SU-DHL-6 (cell line): ENCODE measurements around the gene SLX4IP.

Experiments
- H2AFZ ChIP-seq: fragments of 200-600 bp; sonication (generic); 2 replicates; pipeline ENCODE4 v1.6.1; 2014; ENCODE audit warnings: low read depth, mild to moderate bottlenecking, moderate library complexity, mixed read lengths, antibody characterized with exemption, low read length; ENCODE audit not compliant: severe bottlenecking
- H3F3A ChIP-seq: fragments of 200-600 bp; shearing (Covaris generic); 2 replicates; pipeline ENCODE4 v1.6.0; 2016; ENCODE audit warnings: antibody characterized with exemption, mild to moderate bottlenecking; ENCODE audit not compliant: insufficient read depth
- H3K27ac ChIP-seq: fragments of 200-600 bp; sonication (generic); 2 replicates; pipeline ENCODE4 v1.5.1; 2016; ENCODE audit warnings: low read depth, mild to moderate bottlenecking, low read length, moderate library complexity, mixed read lengths
- H3K27me3 ChIP-seq: fragments of 200-600 bp; sonication (generic), shearing (Covaris generic); 2 replicates; pipeline ENCODE4 v1.6.0; 2014; ENCODE audit warnings: mild to moderate bottlenecking, low read length
- H3K36me3 ChIP-seq: fragments of 200-600 bp; sonication (generic); 2 replicates; pipeline ENCODE4 v1.6.1; 2014; ENCODE audit warnings: mild to moderate bottlenecking, low read length, mixed read lengths
- H3K4me2 ChIP-seq: fragments of 300-600, 200-600 bp; shearing (Covaris generic), sonication (generic); 2 replicates; pipeline ENCODE4 v1.6.0; 2014; ENCODE audit warnings: low read length, low read depth, mild to moderate bottlenecking; ENCODE audit not compliant: poor library complexity, severe bottlenecking
- H3K4me3 ChIP-seq: fragments of 200-600 bp; sonication (generic); 2 replicates; pipeline ENCODE4 v1.5.1; 2014; ENCODE audit warnings: antibody characterized with exemption, low read length, mild to moderate bottlenecking, mixed read lengths; ENCODE audit not compliant: insufficient read depth, poor library complexity, severe bottlenecking
- H3K79me2 ChIP-seq: fragments of 200-600 bp; sonication (generic); 2 replicates; pipeline ENCODE4 v1.6.1; 2014; ENCODE audit warnings: mild to moderate bottlenecking, low read length, moderate library complexity; ENCODE audit not compliant: insufficient read depth
- H3K9ac ChIP-seq: fragments of 200-600 bp; sonication (generic); 2 replicates; pipeline ENCODE4 v1.7.0; 2014; ENCODE audit warnings: mild to moderate bottlenecking, low read length
- H3K9me2 ChIP-seq: fragments of 200-600 bp; sonication (generic); replicated peaks from 2 replicates; pipeline ENCODE4 v1.6.1; 2014; ENCODE audit warnings: low read length; ENCODE audit not compliant: insufficient read depth
- H3K9me3 ChIP-seq: fragments of 200-600 bp; sonication (generic); 2 replicates; pipeline ENCODE4 v1.6.1; 2014; ENCODE audit warnings: low read length, mixed read lengths; ENCODE audit not compliant: insufficient read depth
- H4K20me1 ChIP-seq: fragments of 200-600 bp; sonication (generic); 2 replicates; pipeline ENCODE4 v1.6.1; 2014; ENCODE audit warnings: low read depth, mild to moderate bottlenecking, antibody characterized with exemption, low read length, moderate library complexity, mixed read lengths
- EZH2phosphoT487 ChIP-seq: fragments of 200-600 bp; sonication (generic), shearing (Covaris generic); conservative IDR thresholded peaks from 2 replicates; pipeline ENCODE4 v1.6.1; 2018; ENCODE audit warnings: mild to moderate bottlenecking, antibody characterized with exemption, low read length, moderate library complexity, mixed read lengths
- TF ChIP-seq, protein P1 (sequence below): fragments of 200-600 bp; sonication (generic); IDR thresholded peaks from one replicate; pipeline ENCODE4 v1.5.1; 2017; ENCODE audit warnings: antibody characterized with exemption, mild to moderate bottlenecking, low read length, moderate library complexity; ENCODE audit not compliant: insufficient read depth, poor library complexity, severe bottlenecking

SLX4IP gene

DNA sequence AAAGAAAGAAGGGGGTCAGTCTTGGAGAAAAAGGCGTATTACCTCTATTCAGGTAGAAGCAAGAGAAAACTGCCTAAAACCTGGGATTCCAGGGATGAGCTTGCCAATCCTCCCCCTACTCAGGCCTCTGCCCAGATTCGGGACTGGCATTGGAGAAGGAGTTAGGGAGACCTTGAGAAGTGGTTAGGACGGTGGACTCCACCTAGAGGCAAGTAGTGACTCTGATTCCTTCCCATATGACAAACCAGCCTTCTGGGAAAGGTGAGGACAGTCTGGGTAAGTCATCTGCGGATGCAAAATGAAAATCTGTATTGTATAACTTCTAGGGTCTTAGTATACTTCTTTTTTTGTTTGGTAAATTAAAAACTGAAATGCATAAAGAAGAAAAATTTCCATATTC lies 43.8 kb downstream of the SLX4IP start:
- TF ChIP-seq, protein P1, sequence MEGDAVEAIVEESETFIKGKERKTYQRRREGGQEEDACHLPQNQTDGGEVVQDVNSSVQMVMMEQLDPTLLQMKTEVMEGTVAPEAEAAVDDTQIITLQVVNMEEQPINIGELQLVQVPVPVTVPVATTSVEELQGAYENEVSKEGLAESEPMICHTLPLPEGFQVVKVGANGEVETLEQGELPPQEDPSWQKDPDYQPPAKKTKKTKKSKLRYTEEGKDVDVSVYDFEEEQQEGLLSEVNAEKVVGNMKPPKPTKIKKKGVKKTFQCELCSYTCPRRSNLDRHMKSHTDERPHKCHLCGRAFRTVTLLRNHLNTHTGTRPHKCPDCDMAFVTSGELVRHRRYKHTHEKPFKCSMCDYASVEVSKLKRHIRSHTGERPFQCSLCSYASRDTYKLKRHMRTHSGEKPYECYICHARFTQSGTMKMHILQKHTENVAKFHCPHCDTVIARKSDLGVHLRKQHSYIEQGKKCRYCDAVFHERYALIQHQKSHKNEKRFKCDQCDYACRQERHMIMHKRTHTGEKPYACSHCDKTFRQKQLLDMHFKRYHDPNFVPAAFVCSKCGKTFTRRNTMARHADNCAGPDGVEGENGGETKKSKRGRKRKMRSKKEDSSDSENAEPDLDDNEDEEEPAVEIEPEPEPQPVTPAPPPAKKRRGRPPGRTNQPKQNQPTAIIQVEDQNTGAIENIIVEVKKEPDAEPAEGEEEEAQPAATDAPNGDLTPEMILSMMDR: no peak
- no peak for TF ChIP-seq EZH2phosphoT487
- Histone ChIP-seq H3K36me3 (no peaks in the 10 kb centered on the region), H3K79me2 (peaks cover 22% of the 10 kb centered on the region), H3K4me3 (no peak overlapping the region), H3K9me3 (no peaks in the 10 kb centered on the region), H2AFZ (no peak overlapping the region), H3K27ac (no peak overlapping the region), H3K9ac (no peak overlapping the region), H3F3A (no peaks in the 10 kb centered on the region; the same call in 1 of the 2 replicates), H4K20me1 (no peaks in the 10 kb centered on the region), H3K4me2 (no peak overlapping the region), H3K9me2 (no peaks in the 10 kb centered on the region), H3K27me3 (no peaks in the 10 kb centered on the region)

DNA sequence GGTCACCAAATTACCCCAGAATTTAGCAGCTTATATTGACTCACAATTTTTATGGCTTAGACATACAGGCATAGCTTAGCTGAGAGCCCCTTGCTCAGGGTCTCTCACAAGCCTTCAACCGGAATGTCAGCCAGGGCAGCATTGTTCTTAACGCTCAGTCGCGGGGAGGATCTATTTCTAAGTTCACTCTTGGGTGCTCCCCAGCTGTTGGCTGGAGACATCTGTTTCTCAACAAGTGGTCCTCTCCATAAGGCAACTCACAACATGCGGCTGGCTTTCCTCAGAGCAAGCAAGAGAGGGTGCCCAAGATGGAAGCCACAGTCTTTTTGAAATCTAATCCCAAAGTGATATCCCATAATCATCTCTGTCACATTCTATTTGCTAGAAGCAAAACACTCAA lies 46.6 kb downstream of the SLX4IP start:
- no peaks in the 10 kb centered on the region for H3K36me3 ChIP-seq

DNA sequence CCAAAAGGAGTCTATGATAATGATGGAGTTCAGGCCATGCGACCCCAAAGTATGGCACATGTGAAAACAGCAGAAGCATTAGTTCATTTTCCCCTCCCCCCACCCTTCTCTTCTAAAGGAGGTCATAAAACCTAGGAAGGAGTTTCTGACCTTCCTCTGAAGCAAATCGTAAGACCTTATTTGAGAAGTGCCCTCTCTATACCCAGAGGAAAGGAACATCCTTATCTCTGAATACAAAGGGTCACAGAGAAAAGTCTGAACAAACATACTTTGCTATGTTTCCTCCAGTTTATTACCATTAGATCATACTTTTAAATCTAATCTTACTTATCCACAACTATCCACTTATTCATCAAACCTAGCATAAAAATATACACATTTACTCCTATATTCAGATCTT lies 48.6 kb downstream of the SLX4IP start:
- no peak overlapping the region for H3K9ac ChIP-seq
- no peaks in the 10 kb centered on the region for H3K27me3 ChIP-seq
- H2AFZ ChIP-seq: no peak overlapping the region
- H3K4me2 ChIP-seq: no peak overlapping the region
- H3K79me2 ChIP-seq: peaks cover 6% of the 10 kb centered on the region
- H3K9me2 ChIP-seq: no peaks in the 10 kb centered on the region
- no peak overlapping the region for H3K4me3 ChIP-seq
- H4K20me1 ChIP-seq: no peaks in the 10 kb centered on the region
- no peaks in the 10 kb centered on the region for H3F3A ChIP-seq
- no peak overlapping the region for H3K27ac ChIP-seq
- H3K9me3 ChIP-seq: no peaks in the 10 kb centered on the region
- no peak for TF ChIP-seq EZH2phosphoT487
- TF ChIP-seq, protein P1: no peak
- H3K36me3 ChIP-seq: no peaks in the 10 kb centered on the region

More for the DNA sequence above, 46.6 kb downstream of the SLX4IP start:
- no peak overlapping the region for H3K4me2 ChIP-seq
- H3K9me2 ChIP-seq: no peaks in the 10 kb centered on the region
- no peak for TF ChIP-seq EZH2phosphoT487
- TF ChIP-seq, protein P1: no peak
- H3F3A ChIP-seq: no peaks in the 10 kb centered on the region
- H2AFZ ChIP-seq: no peak overlapping the region
- H3K9ac ChIP-seq: no peak overlapping the region
- H3K27ac ChIP-seq: no peak overlapping the region
- H3K79me2 ChIP-seq: peaks cover 16% of the 10 kb centered on the region
- H3K4me3 ChIP-seq: no peak overlapping the region
- no peaks in the 10 kb centered on the region for H4K20me1 ChIP-seq
- H3K27me3 ChIP-seq: no peaks in the 10 kb centered on the region
- H3K9me3 ChIP-seq: no peaks in the 10 kb centered on the region
